Activated T-helper 9 cell treated with anti-CD3 and anti-CD28 coated beads, Interleukin-2, amount 50 U/mL, for 16 hours (primary cell): ENCODE measurements around the gene PCDHB10.
"Not testable (repeated sequence)": the region's sequence is repeated elsewhere in the genome, so short reads cannot be mapped to it uniquely, and the experiment has no call there.

Experiments used
- DNase-seq: peaks from one replicate; pipeline ENCODE4 v3.0.0-alpha.2; 2020; ENCODE audit warnings: low read depth

The PCDHB10 gene

DNA sequence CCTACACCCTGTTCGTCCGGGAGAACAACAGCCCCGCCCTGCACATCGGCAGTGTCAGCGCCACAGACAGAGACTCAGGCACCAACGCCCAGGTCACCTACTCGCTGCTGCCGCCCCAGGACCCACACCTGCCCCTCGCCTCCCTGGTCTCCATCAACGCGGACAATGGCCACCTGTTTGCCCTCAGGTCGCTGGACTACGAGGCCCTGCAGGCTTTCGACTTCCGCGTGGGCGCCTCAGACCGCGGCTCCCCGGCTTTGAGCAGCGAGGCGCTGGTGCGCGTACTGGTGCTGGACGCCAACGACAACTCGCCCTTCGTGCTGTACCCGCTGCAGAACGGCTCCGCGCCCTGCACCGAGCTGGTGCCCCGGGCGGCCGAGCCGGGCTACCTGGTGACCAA is 3.5 kb upstream of the PCDHB10 start:
- DNase-seq: not testable (repeated sequence)

DNA sequence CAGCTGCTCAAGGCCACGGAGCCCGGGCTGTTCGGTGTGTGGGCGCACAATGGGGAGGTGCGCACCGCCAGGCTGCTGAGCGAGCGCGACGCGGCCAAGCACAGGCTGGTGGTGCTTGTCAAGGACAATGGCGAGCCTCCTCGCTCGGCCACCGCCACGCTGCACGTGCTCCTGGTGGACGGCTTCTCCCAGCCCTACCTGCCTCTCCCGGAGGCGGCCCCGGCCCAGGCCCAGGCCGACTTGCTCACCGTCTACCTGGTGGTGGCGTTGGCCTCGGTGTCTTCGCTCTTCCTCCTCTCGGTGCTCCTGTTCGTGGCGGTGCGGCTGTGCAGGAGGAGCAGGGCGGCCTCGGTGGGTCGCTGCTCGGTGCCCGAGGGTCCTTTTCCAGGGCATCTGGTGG is 3.0 kb upstream of the PCDHB10 start:
- DNase-seq: not testable (repeated sequence)

DNA sequence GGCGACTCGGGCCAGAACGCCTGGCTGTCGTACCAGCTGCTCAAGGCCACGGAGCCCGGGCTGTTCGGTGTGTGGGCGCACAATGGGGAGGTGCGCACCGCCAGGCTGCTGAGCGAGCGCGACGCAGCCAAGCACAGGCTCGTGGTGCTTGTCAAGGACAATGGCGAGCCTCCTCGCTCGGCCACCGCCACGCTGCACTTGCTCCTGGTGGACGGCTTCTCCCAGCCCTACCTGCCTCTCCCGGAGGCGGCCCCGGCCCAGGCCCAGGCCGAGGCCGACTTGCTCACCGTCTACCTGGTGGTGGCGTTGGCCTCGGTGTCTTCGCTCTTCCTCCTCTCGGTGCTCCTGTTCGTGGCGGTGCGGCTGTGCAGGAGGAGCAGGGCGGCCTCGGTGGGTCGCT is 2.2 kb downstream of the PCDHB10 start:
- not testable (repeated sequence) for DNase-seq

DNA sequence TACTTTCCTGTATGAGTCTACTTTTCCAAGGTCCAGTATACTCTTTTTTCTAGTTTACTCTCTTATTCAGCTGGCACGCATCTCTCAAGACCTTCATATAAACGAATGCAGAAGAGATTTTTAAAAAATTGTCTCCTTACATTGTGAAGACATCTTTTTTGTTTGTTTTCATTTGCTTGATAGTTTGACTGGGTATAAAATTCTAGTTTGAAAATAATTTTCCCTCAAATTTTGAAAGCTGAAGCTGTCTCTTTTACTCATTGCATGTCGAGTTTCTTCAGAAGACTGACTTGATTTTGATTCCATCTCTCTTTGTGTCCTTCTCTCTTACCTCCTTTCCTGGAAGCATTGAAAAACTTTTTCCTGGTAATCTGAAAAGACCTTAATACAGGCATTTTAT is 4.2 kb downstream of the PCDHB10 start:
- no peak for DNase-seq

GRCh38 chr5:141199359-141200235 is 7.4 kb downstream of the PCDHB10 start, which contains the start of gene PCDHB11:
Gene PCDHB11 (plus strand): TSS chr5:141199627. CDS start chr5:141199775, 148 bp downstream.
- no peak for DNase-seq

DNA sequence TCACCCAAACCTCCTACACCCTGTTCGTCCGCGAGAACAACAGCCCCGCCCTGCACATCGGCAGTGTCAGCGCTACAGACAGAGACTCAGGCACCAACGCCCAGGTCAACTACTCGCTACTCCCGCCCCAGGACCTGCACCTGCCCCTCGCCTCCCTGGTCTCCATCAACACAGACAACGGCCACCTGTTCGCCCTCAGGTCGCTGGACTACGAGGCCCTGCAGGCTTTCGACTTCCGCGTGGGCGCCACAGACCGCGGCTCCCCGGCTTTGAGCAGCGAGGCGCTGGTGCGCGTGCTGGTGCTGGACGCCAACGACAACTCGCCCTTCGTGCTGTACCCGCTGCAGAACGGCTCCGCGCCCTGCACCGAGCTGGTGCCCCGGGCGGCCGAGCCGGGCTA is 9.0 kb downstream of the PCDHB10 start:
- not testable (repeated sequence) for DNase-seq

- not testable (repeated sequence) for DNase-seq
These were observed 9.5 kb downstream of the PCDHB10 start for GRCh38 chr5:141201646-141202045.

GRCh38 chr5:141208478-141208877 is 16.3 kb downstream of the PCDHB10 start, which contains the start of gene PCDHB12:
Gene PCDHB12 (plus strand): TSS chr5:141208719. CDS start chr5:141208908, 189 bp downstream.
- DNase-seq: no peak

DNA sequence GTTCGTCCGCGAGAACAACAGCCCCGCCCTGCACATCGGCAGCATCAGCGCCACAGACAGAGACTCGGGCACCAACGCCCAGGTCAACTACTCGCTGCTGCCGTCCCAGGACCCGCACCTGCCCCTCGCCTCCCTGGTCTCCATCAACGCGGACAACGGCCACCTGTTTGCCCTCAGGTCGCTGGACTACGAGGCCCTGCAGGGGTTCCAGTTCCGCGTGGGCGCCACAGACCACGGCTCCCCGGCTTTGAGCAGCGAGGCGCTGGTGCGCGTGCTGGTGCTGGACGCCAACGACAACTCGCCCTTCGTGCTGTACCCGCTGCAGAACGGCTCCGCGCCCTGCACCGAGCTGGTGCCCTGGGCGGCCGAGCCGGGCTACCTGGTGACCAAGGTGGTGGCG is 18.1 kb downstream of the PCDHB10 start:
- DNase-seq: not testable (repeated sequence)

- DNase-seq: not testable (repeated sequence)
These were observed 18.7 kb downstream of the PCDHB10 start for GRCh38 chr5:141210849-141211248.

- DNase-seq: not testable (repeated sequence)
These were observed 21.6 kb downstream of the PCDHB10 start, which contains the start of gene PCDHB13 for GRCh38 chr5:141213656-141214339. Gene PCDHB13 (plus strand): TSS chr5:141213919. CDS start chr5:141214124, 205 bp downstream.

DNA sequence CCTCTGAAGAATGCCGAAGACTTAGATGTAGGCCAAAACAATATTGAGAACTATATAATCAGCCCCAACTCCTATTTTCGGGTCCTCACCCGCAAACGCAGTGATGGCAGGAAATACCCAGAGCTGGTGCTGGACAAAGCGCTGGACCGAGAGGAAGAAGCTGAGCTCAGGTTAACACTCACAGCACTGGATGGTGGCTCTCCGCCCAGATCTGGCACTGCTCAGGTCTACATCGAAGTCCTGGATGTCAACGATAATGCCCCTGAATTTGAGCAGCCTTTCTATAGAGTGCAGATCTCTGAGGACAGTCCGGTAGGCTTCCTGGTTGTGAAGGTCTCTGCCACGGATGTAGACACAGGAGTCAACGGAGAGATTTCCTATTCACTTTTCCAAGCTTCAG is 22.4 kb downstream of the PCDHB10 start:
- not testable (repeated sequence) for DNase-seq

GRCh38 chr5:141215504-141215903 is 23.4 kb downstream of the PCDHB10 start:
- DNase-seq: not testable (repeated sequence)

- not testable (repeated sequence) for DNase-seq
These were observed 23.9 kb downstream of the PCDHB10 start for GRCh38 chr5:141216035-141216434.

DNA sequence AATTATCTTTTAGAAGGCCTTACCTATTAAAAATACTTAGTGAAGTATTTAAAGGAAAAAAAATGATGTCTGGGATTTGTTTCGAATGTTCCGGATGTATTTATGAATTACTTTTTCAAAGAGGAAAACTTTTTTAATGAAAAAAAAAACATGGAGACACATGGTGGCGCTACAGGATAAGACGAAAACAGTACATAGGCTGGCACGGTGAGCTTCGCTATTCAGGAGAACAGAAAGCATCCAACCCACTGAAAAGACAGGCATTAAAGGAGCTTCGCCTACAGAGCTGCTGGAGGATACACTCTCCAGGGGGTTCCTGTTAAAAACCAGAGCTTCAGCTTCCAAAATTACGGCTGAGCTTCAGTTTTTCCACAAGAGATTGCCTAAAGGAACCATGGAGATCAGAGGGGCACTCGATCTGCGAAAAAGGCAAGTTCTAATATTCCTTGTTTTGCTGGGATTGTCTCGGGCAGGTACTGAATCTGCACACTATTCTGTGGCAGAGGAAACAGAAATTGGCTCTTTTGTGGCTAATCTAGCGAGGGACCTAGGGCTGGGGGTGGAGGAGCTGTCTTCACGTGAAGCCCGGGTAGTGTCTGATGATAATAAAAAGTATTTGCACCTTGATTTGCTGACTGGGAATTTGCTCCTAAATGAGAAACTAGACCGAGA is 31.1 kb downstream of the PCDHB10 start, which contains the start of gene PCDHB14:
Gene PCDHB14, plus strand, starts transcription at position 232 of the 672 bp plus-strand sequence. Its CDS starts 163 bp downstream, at position 395.
- DNase-seq: no peak

GRCh38 chr5:141224844-141225243 is 32.7 kb downstream of the PCDHB10 start:
- not testable (repeated sequence) for DNase-seq

DNA sequence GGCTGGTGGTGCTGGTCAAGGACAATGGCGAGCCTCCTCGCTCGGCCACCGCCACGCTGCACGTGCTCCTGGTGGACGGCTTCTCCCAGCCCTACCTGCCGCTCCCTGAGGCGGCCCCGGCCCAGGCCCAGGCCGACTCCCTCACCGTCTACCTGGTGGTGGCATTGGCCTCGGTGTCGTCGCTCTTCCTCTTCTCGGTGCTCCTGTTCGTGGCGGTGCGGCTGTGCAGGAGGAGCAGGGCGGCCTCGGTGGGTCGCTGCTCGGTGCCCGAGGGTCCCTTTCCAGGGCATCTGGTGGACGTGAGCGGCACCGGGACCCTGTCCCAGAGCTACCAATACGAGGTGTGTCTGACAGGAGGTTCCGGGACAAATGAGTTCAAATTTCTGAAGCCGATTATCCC is 33.3 kb downstream of the PCDHB10 start:
- DNase-seq: not testable (repeated sequence)

- DNase-seq: no peak
These were observed 42.0 kb downstream of the PCDHB10 start for GRCh38 chr5:141234109-141234667.

DNA sequence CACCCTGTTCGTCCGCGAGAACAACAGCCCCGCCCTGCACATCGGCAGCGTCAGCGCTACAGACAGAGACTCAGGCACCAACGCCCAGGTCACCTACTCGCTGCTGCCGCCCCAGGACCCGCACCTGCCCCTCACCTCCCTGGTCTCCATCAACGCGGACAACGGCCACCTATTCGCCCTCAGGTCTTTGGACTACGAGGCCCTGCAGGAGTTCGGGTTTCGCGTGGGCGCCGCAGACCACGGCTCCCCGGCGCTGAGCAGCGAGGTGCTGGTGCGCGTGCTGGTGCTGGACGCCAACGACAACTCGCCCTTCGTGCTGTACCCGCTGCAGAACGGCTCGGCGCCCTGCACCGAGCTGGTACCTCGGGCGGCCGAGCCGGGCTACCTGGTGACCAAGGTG is 43.8 kb downstream of the PCDHB10 start:
- not testable (repeated sequence) for DNase-seq

GRCh38 chr5:141236516-141237313 is 44.6 kb downstream of the PCDHB10 start:
- DNase-seq: no peak

GRCh38 chr5:141241496-141241895 is 49.3 kb downstream of the PCDHB10 start:
- no peak for DNase-seq
